Panc1 (cell line): ENCODE measurements around the gene CD244. TPM values are rescaled to one million over a fixed set of nuclear protein-coding genes. Genes with fewer than 3 reads are reported as not detected.

ENCODE experiments used
- ATAC-seq: fragments of 200-7000 bp; cut with Tn5 transposase; 2 replicates; pipeline ENCODE4 v1.9.1; 2020; ENCODE audit warnings: mild to moderate bottlenecking, moderate library complexity
- BruUV-seq: library from RNA; stranded (reverse); fragments of 400-500 nt; replicated peaks from 2 replicates; lab custom pipeline; 2021; lab: Mats Ljungman, UMichigan
- CTCF ChIA-PET: fragments of 300-600 bp; sonication (Branson Sonifier 250); formaldehyde crosslinking; loops from one replicate; lab custom pipeline; 2022; ENCODE audit warnings: antibody characterized with exemption; lab: Charles Lee
- POLR2A ChIA-PET: fragments of 300-600 bp; sonication (Branson Sonifier 250); formaldehyde crosslinking; loops from one replicate; lab custom pipeline; 2022; ENCODE audit warnings: antibody characterized with exemption; lab: Charles Lee
- DNase-seq: peaks from one replicate; pipeline ENCODE4 v3.0.0-alpha.2; 2010; ENCODE audit warnings: low read depth, low spot score
- H3K27ac ChIP-seq: 2 replicates; pipeline ENCODE4 v1.5.1; 2011; ENCODE audit warnings: mild to moderate bottlenecking, low read length, inconsistent platforms
- H3K27me3 ChIP-seq: fragments of 200-500 bp; sonication (Bioruptor generic); 2 replicates; pipeline ENCODE4 v1.6.0; 2014; ENCODE audit warnings: low read length, inconsistent platforms; ENCODE audit not compliant: control insufficient read depth, insufficient read depth
- H3K36me3 ChIP-seq: fragments of 200-500 bp; sonication (Bioruptor generic); 2 replicates; pipeline ENCODE4 v1.5.1; 2014; ENCODE audit warnings: inconsistent platforms, mild to moderate bottlenecking, low read length, moderate library complexity; ENCODE audit not compliant: control insufficient read depth, insufficient read depth
- H3K4me1 ChIP-seq: 2 replicates; pipeline ENCODE4 v1.5.1; 2011; ENCODE audit warnings: inconsistent platforms, mild to moderate bottlenecking, low read length, moderate library complexity; ENCODE audit not compliant: control insufficient read depth, insufficient read depth
- H3K4me3 ChIP-seq, 2 experiments: 2 replicates each; pipeline ENCODE4 v1.5.1; 2011 to 2012; ENCODE audit warnings: low read depth in 2 of 2, low read length in 2 of 2, mild to moderate bottlenecking in 2 of 2, inconsistent platforms in 1 of 2, moderate library complexity in 1 of 2
- H3K9me3 ChIP-seq: fragments of 200-500 bp; sonication (Bioruptor generic); 2 replicates; pipeline ENCODE4 v1.5.1; 2014; ENCODE audit warnings: low read depth, mild to moderate bottlenecking, inconsistent platforms, low read length, moderate library complexity; ENCODE audit not compliant: control insufficient read depth, insufficient read depth
- POLR2AphosphoS5 ChIP-seq: IDR thresholded peaks from 2 replicates; pipeline ENCODE4 v1.6.1; 2012; ENCODE audit warnings: mild to moderate bottlenecking, low read depth, low read length, moderate library complexity
- TCF7L2 ChIP-seq: IDR thresholded peaks from 2 replicates; pipeline ENCODE4 v1.6.1; 2011; ENCODE audit warnings: mild to moderate bottlenecking, low read depth, low read length, inconsistent platforms
- in situ Hi-C: cut with HindIII; loops from 2 replicates; pipeline ENCODE4 v1.10.0; 2016; ENCODE audit warnings: low sequenced_read_pairs, low pct_unique_long_range_greater_than_20kb
- intact Hi-C: fragments of 100-400 bp; cut with micrococcal nuclease; formaldehyde crosslinking; loops from one replicate; pipeline ENCODE4 v1.10.0; 2022; ENCODE audit not compliant: unreplicated experiment
- total RNA-seq: library from RNA; stranded (reverse); gene quantifications from one replicate; pipeline ENCODE4 v1.2.1, GENCODE V29; 2021; ENCODE audit not compliant: unreplicated experiment
- TF ChIP-seq, protein P1 (sequence below), 2 experiments: IDR thresholded peaks; 2 replicates each; pipeline ENCODE4 v1.6.1; 2011 to 2012; ENCODE audit warnings: low read depth in 2 of 2, control low read depth in 1 of 2, low read length in 1 of 2, mild to moderate bottlenecking in 1 of 2, moderate library complexity in 1 of 2; ENCODE audit not compliant: insufficient read depth in 1 of 2
- TF ChIP-seq, protein P2 (sequence below): fragments of 450-650 bp; IDR thresholded peaks from 2 replicates; pipeline ENCODE4 v1.5.1; 2017; ENCODE audit warnings: mild to moderate bottlenecking

CD244 gene
- total RNA-seq, 1 experiment from 2014 or later: not detected

GRCh38 chr1:160781914-160782689 lies 80.6 kb downstream of the CD244 start:
- ChIA-PET CTCF (no interaction called here), POLR2A (no interaction called here)
- no peak for ATAC-seq
- no peaks in the 10 kb centered on the region for H3K4me1 ChIP-seq
- H3K9me3 ChIP-seq: no peaks in the 10 kb centered on the region
- TF ChIP-seq, protein P1, sequence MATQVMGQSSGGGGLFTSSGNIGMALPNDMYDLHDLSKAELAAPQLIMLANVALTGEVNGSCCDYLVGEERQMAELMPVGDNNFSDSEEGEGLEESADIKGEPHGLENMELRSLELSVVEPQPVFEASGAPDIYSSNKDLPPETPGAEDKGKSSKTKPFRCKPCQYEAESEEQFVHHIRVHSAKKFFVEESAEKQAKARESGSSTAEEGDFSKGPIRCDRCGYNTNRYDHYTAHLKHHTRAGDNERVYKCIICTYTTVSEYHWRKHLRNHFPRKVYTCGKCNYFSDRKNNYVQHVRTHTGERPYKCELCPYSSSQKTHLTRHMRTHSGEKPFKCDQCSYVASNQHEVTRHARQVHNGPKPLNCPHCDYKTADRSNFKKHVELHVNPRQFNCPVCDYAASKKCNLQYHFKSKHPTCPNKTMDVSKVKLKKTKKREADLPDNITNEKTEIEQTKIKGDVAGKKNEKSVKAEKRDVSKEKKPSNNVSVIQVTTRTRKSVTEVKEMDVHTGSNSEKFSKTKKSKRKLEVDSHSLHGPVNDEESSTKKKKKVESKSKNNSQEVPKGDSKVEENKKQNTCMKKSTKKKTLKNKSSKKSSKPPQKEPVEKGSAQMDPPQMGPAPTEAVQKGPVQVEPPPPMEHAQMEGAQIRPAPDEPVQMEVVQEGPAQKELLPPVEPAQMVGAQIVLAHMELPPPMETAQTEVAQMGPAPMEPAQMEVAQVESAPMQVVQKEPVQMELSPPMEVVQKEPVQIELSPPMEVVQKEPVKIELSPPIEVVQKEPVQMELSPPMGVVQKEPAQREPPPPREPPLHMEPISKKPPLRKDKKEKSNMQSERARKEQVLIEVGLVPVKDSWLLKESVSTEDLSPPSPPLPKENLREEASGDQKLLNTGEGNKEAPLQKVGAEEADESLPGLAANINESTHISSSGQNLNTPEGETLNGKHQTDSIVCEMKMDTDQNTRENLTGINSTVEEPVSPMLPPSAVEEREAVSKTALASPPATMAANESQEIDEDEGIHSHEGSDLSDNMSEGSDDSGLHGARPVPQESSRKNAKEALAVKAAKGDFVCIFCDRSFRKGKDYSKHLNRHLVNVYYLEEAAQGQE (IDR thresholded peaks at IDR 0.05; ENCODE audit: insufficient read depth in 1 of 2, low read depth in 2 of 2, low read length in 1 of 2): no peak
- TF ChIP-seq TCF7L2 (no peak), POLR2AphosphoS5 (no peak)
- TF ChIP-seq, protein P2, sequence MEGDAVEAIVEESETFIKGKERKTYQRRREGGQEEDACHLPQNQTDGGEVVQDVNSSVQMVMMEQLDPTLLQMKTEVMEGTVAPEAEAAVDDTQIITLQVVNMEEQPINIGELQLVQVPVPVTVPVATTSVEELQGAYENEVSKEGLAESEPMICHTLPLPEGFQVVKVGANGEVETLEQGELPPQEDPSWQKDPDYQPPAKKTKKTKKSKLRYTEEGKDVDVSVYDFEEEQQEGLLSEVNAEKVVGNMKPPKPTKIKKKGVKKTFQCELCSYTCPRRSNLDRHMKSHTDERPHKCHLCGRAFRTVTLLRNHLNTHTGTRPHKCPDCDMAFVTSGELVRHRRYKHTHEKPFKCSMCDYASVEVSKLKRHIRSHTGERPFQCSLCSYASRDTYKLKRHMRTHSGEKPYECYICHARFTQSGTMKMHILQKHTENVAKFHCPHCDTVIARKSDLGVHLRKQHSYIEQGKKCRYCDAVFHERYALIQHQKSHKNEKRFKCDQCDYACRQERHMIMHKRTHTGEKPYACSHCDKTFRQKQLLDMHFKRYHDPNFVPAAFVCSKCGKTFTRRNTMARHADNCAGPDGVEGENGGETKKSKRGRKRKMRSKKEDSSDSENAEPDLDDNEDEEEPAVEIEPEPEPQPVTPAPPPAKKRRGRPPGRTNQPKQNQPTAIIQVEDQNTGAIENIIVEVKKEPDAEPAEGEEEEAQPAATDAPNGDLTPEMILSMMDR: no peak
- intact Hi-C loops: no loop called here
- no peaks in the 10 kb centered on the region for H3K27me3 ChIP-seq
- in situ Hi-C loops: no loop called here
- H3K27ac ChIP-seq: no peak overlapping the region
- DNase-seq: no peak
- no peaks in the 10 kb centered on the region for H3K36me3 ChIP-seq
- BruUV-seq: no TSS peak
- H3K4me3 ChIP-seq: no peak overlapping the region

- intact Hi-C loops: no loop called here
- in situ Hi-C loops: no loop called here
- ATAC-seq: no peak
- H3K4me3 ChIP-seq: no peak overlapping the region
- H3K4me1 ChIP-seq: no peaks in the 10 kb centered on the region
- H3K9me3 ChIP-seq: no peaks in the 10 kb centered on the region
- TF ChIP-seq TCF7L2: no peak
- ChIA-PET POLR2A (no interaction called here), CTCF (no interaction called here)
- no peak overlapping the region for H3K27ac ChIP-seq
- no peak for DNase-seq
- no TSS peak for BruUV-seq
- no peaks in the 10 kb centered on the region for H3K36me3 ChIP-seq
- no peaks in the 10 kb centered on the region for H3K27me3 ChIP-seq
Measured at GRCh38 chr1:160781186-160781766, 81.4 kb downstream of the CD244 start.

GRCh38 chr1:160780398-160780755 lies 82.3 kb downstream of the CD244 start:
- Histone ChIP-seq H3K4me1 (no peaks in the 10 kb centered on the region), H3K36me3 (no peaks in the 10 kb centered on the region), H3K4me3 (no peak overlapping the region), H3K27me3 (no peaks in the 10 kb centered on the region), H3K27ac (no peak overlapping the region), H3K9me3 (no peaks in the 10 kb centered on the region)
- in situ Hi-C loops: no loop called here
- intact Hi-C loops: no loop called here
- no TSS peak for BruUV-seq
- ATAC-seq (no peak), DNase-seq (no peak)
- ChIA-PET POLR2A (no interaction called here), CTCF (interaction anchor here (0.6 kb wide), 2 partner anchors 172 to 180 kb away, joined by 4 to 6 read pairs; no protein-coding TSS in a partner anchor)
- TF ChIP-seq, protein P2: peak; percentile 45
- no peak for TF ChIP-seq TCF7L2
